Stimulated activated naive B cell treated with anti-CD40 and anti-IgM and Interleukin-4, amounts not matched to agents 10 μg/mL and 1 μg/mL and 100 μg/mL, for 72 hours (primary cell): Measurements from ENCODE around the gene TYROBP.

Experiments used
- ATAC-seq, 2 donors: fragments of 150-1000 bp; cut with Tn5 transposase; replicated peaks; 2 replicates each; pipeline ENCODE4 v1.10.0; 2021; ENCODE audit warnings: moderate library complexity in 1 of 2
- DNase-seq: peaks from one replicate; pipeline ENCODE4 v3.0.0; 2021
- H3K27ac Mint-ChIP-seq: one replicate; pipeline ENCODE4 v1.8.0; 2022; ENCODE audit warnings: mild to moderate bottlenecking, mixed read lengths
- H3K27me3 Mint-ChIP-seq, 2 donors: one replicate each; pipeline ENCODE4 v1.8.0; 2022; ENCODE audit warnings: mixed read lengths in 2 of 2
- H3K36me3 Mint-ChIP-seq, 2 donors: one replicate each; pipeline ENCODE4 v1.8.0; 2022; ENCODE audit warnings: mixed read lengths in 2 of 2, mild to moderate bottlenecking in 1 of 2
- H3K4me1 Mint-ChIP-seq, 2 donors: one replicate each; pipeline ENCODE4 v1.8.0; 2022; ENCODE audit warnings: mixed read lengths in 2 of 2, mild to moderate bottlenecking in 1 of 2
- H3K4me3 Mint-ChIP-seq, 2 donors: one replicate each; pipeline ENCODE4 v1.8.0; 2022; ENCODE audit warnings: mild to moderate bottlenecking in 2 of 2, mixed read lengths in 2 of 2, moderate library complexity in 1 of 2
- H3K9me3 Mint-ChIP-seq, 2 donors: one replicate each; pipeline ENCODE4 v1.8.0; 2022; ENCODE audit warnings: mixed read lengths in 2 of 2, mild to moderate bottlenecking in 1 of 2

Gene TYROBP

DNA sequence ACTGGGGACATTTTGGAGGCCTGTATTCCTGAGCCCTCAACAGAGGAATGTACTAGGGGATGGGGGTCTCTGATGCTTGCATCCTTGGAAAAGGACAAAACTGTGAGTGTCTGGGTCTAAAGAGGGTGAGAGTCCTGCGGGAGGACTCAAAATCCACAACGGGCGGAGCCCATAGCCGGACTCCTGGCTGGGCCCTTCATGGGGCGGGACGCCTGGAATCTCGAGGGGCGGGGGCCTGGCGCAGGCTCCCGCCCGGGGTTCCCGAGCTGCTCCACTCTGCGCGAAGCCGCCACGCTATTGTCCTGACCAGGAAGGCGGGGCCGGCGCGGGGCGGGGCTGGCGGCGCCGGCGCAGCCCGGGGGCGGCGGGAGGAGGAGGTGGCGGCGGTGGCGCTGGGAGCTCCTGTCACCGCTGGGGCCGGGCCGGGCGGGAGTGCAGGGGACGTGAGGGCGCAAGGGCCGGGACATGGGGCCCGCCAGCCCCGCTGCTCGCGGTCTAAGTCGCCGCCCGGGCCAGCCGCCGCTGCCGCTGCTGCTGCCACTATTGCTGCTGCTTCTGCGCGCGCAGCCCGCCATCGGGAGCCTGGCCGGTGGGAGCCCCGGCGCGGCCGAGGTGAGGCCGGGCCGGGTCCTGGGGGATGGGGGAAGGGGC, 39.8 kb downstream of the TYROBP start, which contains the start of gene APLP1:
Gene APLP1, plus strand, starts transcription at position 403 of the 651 bp plus-strand sequence. Its CDS starts 63 bp downstream, at position 466.
- DNase-seq (no peak), ATAC-seq (peak; percentile 70)
- H3K27me3 Mint-ChIP-seq: peaks cover 77 to 83% of the 10 kb centered on the region in 2 donors
- peak within 1 kb of the TSS; percentile 47 to 72 for H3K4me3 Mint-ChIP-seq
- H3K36me3 Mint-ChIP-seq: peaks cover 4 to 7% of the 10 kb centered on the region in 2 donors
- H3K4me1 Mint-ChIP-seq: peaks cover 12 to 17% of the 10 kb centered on the region in 2 donors
- peak within 1 kb of the TSS; percentile 22 for H3K27ac Mint-ChIP-seq
- H3K9me3 Mint-ChIP-seq: peaks cover 0 to 6% of the 10 kb centered on the region in 2 donors

DNA sequence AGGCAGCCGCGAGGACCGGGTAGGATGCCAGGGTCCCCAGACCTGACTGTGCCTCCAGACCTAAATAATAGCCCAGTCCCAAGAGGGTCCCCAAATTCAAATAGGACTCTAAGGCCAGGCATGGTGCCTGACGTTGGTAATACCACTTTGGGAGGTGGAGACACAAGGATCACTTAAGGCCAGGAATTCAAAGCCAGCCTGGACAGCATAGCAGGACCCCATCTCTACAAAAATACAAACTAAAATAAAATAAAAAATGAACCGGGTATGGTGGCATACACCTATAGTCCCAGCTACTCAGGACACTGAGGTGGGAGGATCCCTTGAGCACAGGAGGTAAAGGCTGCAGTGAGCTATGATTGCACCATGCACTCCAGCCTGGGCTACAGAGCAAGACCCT, 45.1 kb downstream of the TYROBP start:
- H3K4me3 Mint-ChIP-seq: no peak overlapping the region
- ATAC-seq (no peak), DNase-seq (no peak)
- peaks cover 79 to 87% of the 10 kb centered on the region in 2 donors for H3K27me3 Mint-ChIP-seq
- peaks cover 12 to 16% of the 10 kb centered on the region in 2 donors for H3K4me1 Mint-ChIP-seq
- H3K27ac Mint-ChIP-seq: no peak overlapping the region
- peaks cover 0 to 3% of the 10 kb centered on the region in 2 donors for H3K36me3 Mint-ChIP-seq
- H3K9me3 Mint-ChIP-seq: no peaks in the 10 kb centered on the region

DNA sequence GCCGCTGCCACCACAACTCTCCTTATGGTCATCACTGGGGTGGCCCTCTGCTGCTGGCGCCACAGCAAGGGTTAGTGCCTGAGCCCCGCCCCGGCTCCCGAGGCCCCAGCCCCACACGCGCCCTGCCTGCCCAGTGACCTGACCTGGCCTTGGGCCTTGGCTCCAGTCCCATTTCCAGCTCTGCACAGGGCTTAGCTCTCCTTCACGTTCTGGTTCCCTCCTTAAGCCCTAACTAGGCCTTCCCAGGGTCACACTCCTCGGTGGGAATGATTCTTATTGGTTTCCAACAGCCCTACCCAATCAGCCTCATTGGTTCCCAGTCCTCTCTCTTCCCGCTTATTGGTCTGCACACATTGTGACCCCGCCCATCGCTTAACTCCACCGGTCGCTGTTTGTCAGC, 45.6 kb downstream of the TYROBP start:
- DNase-seq (no peak), ATAC-seq (no peak)
- Mint-ChIP-seq H3K9me3 (no peaks in the 10 kb centered on the region), H3K27me3 (peaks cover 79 to 87% of the 10 kb centered on the region in 2 donors), H3K4me3 (no peak overlapping the region), H3K4me1 (peaks cover 12 to 16% of the 10 kb centered on the region in 2 donors), H3K27ac (no peak overlapping the region), H3K36me3 (peaks cover 0 to 3% of the 10 kb centered on the region in 2 donors)

DNA sequence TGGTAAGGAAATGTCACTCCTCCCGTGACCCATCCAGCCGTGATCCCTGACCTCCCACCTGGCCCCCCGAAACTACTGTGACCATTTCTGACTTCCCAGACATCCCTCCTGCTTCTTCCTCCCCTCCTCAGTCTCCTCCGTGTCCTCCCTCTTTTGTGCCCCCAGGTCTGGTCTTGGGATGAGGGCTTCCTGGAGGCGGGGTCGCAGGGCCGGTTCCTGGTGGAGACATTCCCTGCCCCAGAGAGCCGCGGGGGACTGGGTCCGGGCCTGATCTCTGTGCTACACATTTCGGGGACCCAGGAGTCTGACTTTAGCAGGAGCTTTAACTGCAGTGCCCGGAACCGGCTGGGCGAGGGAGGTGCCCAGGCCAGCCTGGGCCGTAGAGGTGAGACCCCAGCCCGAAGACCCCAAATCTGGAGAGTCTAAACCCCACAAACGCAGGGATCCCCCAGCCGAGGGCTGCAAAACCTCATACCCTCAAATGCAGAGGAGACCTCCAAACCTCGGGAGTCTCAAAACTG, 46.4 kb downstream of the TYROBP start:
- Mint-ChIP-seq H3K9me3 (no peaks in the 10 kb centered on the region), H3K36me3 (peaks cover 0 to 3% of the 10 kb centered on the region in 2 donors), H3K4me1 (peaks cover 15 to 22% of the 10 kb centered on the region in 2 donors), H3K27me3 (peaks cover 82 to 90% of the 10 kb centered on the region in 2 donors), H3K27ac (no peak overlapping the region), H3K4me3 (no peak overlapping the region)
- no peak for DNase-seq
- no peak for ATAC-seq

DNA sequence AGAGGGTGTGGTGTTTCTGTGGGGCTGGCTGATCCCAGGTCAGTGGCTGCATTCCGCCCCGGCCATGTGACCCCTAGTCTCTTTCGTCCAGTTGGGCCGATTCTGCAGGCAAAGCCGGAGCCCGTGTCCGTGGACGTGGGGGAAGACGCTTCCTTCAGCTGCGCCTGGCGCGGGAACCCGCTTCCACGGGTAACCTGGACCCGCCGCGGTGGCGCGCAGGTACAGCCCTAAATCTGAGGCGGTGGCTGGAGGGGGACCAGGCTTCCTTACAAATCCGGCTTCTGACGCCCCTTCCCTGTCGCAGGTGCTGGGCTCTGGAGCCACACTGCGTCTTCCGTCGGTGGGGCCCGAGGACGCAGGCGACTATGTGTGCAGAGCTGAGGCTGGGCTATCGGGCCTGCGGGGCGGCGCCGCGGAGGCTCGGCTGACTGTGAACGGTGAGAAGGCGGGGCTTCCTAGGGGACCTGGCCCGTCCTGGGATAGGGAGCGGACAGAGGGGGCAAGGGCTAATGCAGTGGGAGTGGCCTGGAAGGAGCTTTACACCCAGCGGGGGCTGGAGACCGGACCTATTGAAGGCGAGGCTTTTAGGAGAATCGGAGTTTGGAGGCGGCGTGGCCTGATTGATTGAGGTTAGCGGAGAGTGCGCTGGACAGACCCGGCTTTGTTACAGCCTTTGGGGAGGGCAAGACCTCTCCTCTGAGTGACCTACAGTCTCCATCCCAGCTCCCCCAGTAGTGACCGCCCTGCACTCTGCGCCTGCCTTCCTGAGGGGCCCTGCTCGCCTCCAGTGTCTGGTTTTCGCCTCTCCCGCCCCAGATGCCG, 47.1 kb downstream of the TYROBP start:
- H3K36me3 Mint-ChIP-seq: peaks cover 0 to 3% of the 10 kb centered on the region in 2 donors
- H3K4me3 Mint-ChIP-seq: peak overlapping the region in 1 of 2 donors; percentile 18
- no peak overlapping the region for H3K27ac Mint-ChIP-seq
- H3K4me1 Mint-ChIP-seq: peaks cover 15 to 23% of the 10 kb centered on the region in 2 donors
- peak; percentile 24 to 26 for ATAC-seq
- H3K9me3 Mint-ChIP-seq: no peaks in the 10 kb centered on the region
- H3K27me3 Mint-ChIP-seq: peaks cover 76 to 85% of the 10 kb centered on the region in 2 donors
- DNase-seq: no peak

DNA sequence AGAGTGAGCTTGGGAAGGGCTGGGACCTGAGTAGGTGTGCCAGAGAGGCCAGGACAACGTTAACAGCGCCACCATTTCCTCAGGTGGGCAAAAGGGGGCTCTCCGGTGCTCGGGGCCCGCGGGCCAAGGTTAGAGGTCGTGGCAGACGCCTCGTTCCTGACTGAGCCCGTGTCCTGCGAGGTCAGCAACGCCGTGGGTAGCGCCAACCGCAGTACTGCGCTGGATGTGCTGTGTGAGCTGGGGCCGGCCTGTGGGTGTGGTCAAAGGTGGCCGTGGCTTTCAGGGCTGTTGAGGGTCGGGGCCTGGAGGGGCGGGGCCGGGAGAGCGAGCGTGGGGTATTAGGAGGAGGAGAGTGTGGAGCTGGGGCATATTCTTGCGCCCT, 47.7 kb downstream of the TYROBP start:
- Mint-ChIP-seq H3K9me3 (no peaks in the 10 kb centered on the region), H3K27me3 (peaks cover 75 to 85% of the 10 kb centered on the region in 2 donors), H3K27ac (no peak overlapping the region), H3K4me3 (no peak overlapping the region), H3K36me3 (peaks cover 0 to 3% of the 10 kb centered on the region in 2 donors), H3K4me1 (peaks cover 17 to 23% of the 10 kb centered on the region in 2 donors)
- DNase-seq: no peak
- ATAC-seq: no peak

DNA sequence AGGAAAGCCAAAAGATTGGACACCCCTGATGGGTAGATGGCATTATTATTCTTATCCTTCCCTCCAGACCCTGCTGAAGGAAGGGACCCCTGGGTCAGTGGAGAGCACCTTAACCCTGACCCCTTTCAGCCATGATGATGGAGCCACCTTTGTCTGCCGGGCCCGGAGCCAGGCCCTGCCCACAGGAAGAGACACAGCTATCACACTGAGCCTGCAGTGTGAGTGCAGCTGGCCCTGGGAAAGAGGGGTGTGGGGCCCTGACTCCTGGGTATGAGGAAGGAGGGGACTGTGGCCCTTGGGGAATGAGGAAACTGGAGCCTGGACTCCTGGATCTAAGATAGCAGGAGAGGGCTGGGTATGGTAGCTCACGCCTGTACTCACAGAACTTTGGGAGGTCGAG, 48.7 kb downstream of the TYROBP start:
- Mint-ChIP-seq H3K9me3 (no peaks in the 10 kb centered on the region), H3K27ac (no peak overlapping the region), H3K27me3 (peaks cover 76 to 85% of the 10 kb centered on the region in 2 donors), H3K36me3 (peaks cover 0 to 3% of the 10 kb centered on the region in 2 donors), H3K4me1 (peaks cover 17 to 23% of the 10 kb centered on the region in 2 donors), H3K4me3 (no peak overlapping the region)
- DNase-seq (no peak), ATAC-seq (no peak)

DNA sequence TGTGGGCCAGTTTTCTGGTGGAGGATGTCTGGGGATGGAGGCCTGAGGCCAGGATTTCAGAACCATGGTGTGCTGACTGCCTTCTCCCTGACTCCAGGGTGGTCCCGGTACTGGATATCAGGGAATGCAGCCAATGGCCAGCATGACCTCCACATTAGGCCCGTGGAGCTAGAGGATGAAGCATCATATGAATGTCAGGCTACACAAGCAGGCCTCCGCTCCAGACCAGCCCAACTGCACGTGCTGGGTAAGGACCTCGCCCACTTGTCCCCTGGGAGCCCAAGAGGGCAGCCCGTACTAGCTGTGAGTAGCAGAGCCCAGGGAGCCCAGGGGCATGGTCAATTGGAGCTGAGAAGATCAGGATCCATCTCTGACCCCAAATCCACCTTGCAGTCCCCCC, 49.8 kb downstream of the TYROBP start:
- DNase-seq (no peak), ATAC-seq (no peak)
- no peak overlapping the region for H3K4me3 Mint-ChIP-seq
- H3K9me3 Mint-ChIP-seq: no peaks in the 10 kb centered on the region
- H3K4me1 Mint-ChIP-seq: peaks cover 17 to 23% of the 10 kb centered on the region in 2 donors
- H3K27ac Mint-ChIP-seq: no peak overlapping the region
- H3K36me3 Mint-ChIP-seq: peaks cover 0 to 3% of the 10 kb centered on the region in 2 donors
- peaks cover 75 to 85% of the 10 kb centered on the region in 2 donors for H3K27me3 Mint-ChIP-seq

DNA sequence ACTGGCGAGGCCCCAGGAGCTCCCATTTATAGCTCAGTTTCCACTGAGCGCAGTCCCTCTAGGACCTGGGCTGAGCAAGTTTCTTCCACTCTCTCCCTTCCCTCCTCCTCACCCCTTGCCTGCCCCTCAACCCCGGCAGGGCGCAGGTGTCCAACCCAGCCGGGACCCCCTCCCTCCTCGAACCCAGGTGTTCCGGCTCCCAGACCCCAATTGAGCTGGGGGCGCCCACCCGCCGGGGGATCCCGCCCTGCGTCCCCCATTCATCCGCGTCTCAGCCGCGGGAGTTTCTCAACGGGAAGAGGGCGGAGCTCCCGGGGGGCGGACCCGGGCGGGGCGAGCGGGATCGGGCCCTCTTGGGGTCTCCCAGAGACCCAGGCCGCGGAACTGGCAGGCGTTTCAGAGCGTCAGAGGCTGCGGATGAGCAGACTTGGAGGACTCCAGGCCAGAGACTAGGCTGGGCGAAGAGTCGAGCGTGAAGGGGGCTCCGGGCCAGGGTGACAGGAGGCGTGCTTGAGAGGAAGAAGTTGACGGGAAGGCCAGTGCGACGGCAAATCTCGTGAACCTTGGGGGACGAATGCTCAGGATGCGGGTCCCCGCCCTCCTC, 51.4 kb downstream of the TYROBP start, which contains the start of gene KIRREL2:
Gene KIRREL2, plus strand, starts transcription at position 366 of the 604 bp plus-strand sequence. Its CDS starts 209 bp downstream, at position 575.
- H3K27ac Mint-ChIP-seq: no peak within 1 kb of the TSS
- ATAC-seq (peak; percentile 43 to 64), DNase-seq (no peak)
- H3K27me3 Mint-ChIP-seq: peaks cover 81 to 89% of the 10 kb centered on the region in 2 donors
- H3K4me1 Mint-ChIP-seq: peaks cover 19 to 22% of the 10 kb centered on the region in 2 donors
- peak within 1 kb of the TSS; percentile 69 to 74 for H3K4me3 Mint-ChIP-seq
- no peaks in the 10 kb centered on the region for H3K9me3 Mint-ChIP-seq
- peaks cover 0 to 3% of the 10 kb centered on the region in 2 donors for H3K36me3 Mint-ChIP-seq
